D721Med (cell line): ENCODE results near the gene DIO1.

ENCODE experiments used
- DNase-seq: peaks from one replicate; pipeline ENCODE4 v3.0.0; 2011; ENCODE audit warnings: low spot score; ENCODE audit not compliant: insufficient read length
- FAIRE-seq: peaks from 2 replicates; lab custom pipeline; 2011; peaks lifted over from hg19 to GRCh38; lab: Jason Lieb, UNC
- CTCF ChIP-seq: IDR thresholded peaks from 2 replicates; pipeline ENCODE4 v1.5.1; 2012; ENCODE audit warnings: mild to moderate bottlenecking, control low read depth; ENCODE audit not compliant: insufficient read depth; ENCODE audit errors: missing control alignments

Gene DIO1

GRCh38 chr1:53947172-53947907, 53.4 kb downstream of the DIO1 start:
- no peak for TF ChIP-seq CTCF
- FAIRE-seq (no peak), DNase-seq (no peak)

GRCh38 chr1:53948291-53948690, 54.3 kb downstream of the DIO1 start:
- TF ChIP-seq CTCF, result no peak
- DNase-seq, result no peak
- no peak for FAIRE-seq

GRCh38 chr1:53949023-53949990, 55.3 kb downstream of the DIO1 start:
- FAIRE-seq (no peak), DNase-seq (no peak)
- peak; percentile 77 for TF ChIP-seq CTCF

GRCh38 chr1:53951697-53952096, 57.7 kb downstream of the DIO1 start:
- no peak for FAIRE-seq
- DNase-seq, result no peak
- no peak for TF ChIP-seq CTCF

DNA sequence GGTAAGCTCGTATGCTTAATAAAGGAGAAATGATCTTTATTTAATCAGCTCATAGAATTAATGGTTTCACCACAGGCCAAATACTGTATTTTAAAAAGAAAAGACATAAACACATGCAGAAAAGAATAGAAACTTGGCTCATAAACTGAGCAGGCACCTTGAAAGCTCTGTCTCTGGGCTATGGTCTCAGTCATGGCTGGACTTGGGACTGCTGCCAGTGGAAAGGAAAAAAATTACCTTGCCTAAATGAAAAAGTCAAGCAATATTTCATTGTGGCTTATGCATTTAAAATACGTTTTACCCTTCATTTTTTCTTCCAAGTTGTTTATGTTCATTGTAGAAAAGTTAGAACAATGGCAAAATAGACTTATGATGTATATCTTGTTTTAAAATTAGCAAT, 60.1 kb downstream of the DIO1 start:
- TF ChIP-seq CTCF, result no peak
- DNase-seq (no peak), FAIRE-seq (no peak)

GRCh38 chr1:53956308-53957168, 62.6 kb downstream of the DIO1 start:
- no peak for TF ChIP-seq CTCF
- DNase-seq, result no peak
- peak; percentile 85 for FAIRE-seq
